Mammary epithelial cell (primary cell): Measurements from ENCODE around the gene HIC2.
"Not testable (repeated sequence)": the region's sequence is repeated elsewhere in the genome, so short reads cannot be mapped to it uniquely, and the experiment has no call there.

Experiments used
- EZH2 ChIP-seq: IDR thresholded peaks from 2 replicates; pipeline ENCODE4 v1.6.1; 2012; ENCODE audit warnings: low read length, inconsistent platforms, borderline replicate concordance
- TF ChIP-seq, protein P1 (sequence below), 2 donors: IDR thresholded peaks in 1 of 2; conservative IDR thresholded peaks in 1 of 2; 2 replicates each; pipeline ENCODE4 v1.5.1; 2011 to 2012; ENCODE audit warnings: inconsistent platforms in 2 of 2, low read length in 2 of 2, mild to moderate bottlenecking in 2 of 2, control low read depth in 1 of 2, low read depth in 1 of 2; ENCODE audit not compliant: insufficient read depth in 1 of 2; ENCODE audit errors: extremely low read depth in 1 of 2

DNA sequence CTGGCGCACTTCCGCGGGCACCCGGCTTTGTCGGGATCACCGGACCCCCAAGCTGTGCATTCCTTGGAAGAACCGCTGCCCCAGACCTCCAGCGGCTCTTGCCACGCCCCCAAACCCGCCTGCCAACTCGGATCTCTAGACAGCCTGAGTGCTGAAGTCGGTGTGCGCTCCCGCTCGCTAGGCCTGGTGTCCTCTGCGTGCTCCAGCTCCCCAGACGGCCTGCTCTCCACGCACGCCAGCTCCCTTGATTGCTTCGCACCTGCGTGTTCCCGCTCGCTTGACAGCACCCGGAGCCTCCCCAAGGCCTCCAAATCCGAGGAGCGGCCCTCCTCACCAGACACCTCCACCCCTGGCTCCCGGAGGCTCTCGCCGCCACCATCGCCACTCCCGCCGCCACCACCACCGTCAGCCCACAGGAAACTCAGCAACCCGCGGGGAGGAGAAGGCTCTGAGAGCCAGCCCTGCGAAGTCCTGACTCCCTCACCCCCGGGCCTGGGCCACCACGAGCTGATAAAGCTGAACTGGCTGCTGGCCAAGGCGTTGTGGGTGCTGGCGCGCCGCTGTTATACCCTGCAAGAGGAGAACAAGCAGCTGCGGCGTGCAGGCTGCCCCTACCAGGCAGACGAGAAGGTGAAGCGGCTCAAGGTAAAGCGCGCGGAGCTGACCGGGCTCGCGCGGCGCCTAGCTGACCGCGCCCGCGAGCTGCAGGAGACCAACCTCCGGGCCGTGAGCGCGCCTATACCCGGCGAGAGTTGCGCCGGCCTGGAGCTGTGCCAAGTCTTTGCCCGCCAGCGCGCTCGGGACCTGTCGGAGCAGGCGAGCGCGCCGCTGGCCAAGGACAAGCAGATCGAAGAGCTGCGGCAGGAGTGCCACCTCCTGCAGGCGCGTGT lies 32.5 kb upstream of the HIC2 start:
- TF ChIP-seq, protein P1, sequence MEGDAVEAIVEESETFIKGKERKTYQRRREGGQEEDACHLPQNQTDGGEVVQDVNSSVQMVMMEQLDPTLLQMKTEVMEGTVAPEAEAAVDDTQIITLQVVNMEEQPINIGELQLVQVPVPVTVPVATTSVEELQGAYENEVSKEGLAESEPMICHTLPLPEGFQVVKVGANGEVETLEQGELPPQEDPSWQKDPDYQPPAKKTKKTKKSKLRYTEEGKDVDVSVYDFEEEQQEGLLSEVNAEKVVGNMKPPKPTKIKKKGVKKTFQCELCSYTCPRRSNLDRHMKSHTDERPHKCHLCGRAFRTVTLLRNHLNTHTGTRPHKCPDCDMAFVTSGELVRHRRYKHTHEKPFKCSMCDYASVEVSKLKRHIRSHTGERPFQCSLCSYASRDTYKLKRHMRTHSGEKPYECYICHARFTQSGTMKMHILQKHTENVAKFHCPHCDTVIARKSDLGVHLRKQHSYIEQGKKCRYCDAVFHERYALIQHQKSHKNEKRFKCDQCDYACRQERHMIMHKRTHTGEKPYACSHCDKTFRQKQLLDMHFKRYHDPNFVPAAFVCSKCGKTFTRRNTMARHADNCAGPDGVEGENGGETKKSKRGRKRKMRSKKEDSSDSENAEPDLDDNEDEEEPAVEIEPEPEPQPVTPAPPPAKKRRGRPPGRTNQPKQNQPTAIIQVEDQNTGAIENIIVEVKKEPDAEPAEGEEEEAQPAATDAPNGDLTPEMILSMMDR (conservative IDR thresholded peaks at IDR 0.05 in 1 of 2, IDR thresholded peaks at IDR 0.05 in 1 of 2; ENCODE audit: extremely low read depth in 1 of 2, insufficient read depth in 1 of 2, low read depth in 1 of 2, low read length in 2 of 2) = not testable (repeated sequence)
- TF ChIP-seq EZH2 = not testable (repeated sequence)
